Renal cortical epithelial cell (primary cell): ENCODE data around the gene TJAP1. TPM values are rescaled to one million over a fixed set of nuclear protein-coding genes. Genes with fewer than 3 reads are reported as not detected.

Experiments
- DNase-seq: peaks from one replicate; pipeline ENCODE4 v3.0.0-alpha.2; 2011; ENCODE audit warnings: low read depth
- total RNA-seq: library from RNA; depleted of rRNA; stranded (reverse); fragments of >200 nt; gene quantifications from 2 replicates; pipeline ENCODE4 v1.2.3, GENCODE V29; 2014

TJAP1 gene
- total RNA-seq, 1 donor from 2014 or later = 19.6 TPM

DNA sequence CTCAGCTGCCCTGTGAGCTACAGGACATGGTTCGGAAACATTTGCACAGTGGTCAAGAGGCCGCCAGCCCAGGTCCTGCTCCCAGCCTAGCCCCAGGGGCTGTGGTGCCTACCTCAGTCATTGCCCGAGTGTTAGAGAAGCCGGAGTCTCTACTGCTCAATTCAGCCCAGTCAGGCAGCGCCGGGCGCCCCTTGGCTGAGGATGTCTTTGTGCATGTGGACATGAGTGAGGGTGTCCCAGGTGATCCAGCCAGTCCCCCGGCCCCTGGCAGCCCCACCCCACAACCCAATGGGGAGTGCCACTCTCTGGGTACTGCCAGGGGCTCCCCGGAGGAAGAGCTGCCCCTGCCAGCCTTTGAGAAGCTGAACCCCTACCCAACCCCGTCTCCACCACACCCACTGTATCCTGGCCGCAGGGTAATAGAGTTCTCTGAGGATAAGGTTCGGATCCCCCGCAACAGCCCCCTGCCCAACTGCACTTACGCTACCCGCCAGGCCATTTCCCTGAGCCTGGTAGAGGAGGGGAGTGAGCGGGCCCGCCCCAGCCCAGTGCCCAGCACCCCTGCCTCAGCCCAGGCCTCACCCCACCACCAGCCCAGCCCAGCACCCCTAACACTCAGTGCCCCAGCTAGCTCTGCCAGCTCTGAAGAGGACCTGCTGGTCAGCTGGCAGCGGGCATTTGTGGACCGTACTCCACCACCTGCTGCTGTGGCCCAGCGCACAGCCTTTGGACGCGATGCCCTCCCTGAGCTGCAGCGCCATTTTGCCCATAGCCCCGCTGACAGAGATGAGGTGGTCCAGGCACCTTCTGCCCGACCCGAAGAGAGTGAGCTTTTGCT lies 27.6 kb downstream of the TJAP1 start:
- no peak for DNase-seq

DNA sequence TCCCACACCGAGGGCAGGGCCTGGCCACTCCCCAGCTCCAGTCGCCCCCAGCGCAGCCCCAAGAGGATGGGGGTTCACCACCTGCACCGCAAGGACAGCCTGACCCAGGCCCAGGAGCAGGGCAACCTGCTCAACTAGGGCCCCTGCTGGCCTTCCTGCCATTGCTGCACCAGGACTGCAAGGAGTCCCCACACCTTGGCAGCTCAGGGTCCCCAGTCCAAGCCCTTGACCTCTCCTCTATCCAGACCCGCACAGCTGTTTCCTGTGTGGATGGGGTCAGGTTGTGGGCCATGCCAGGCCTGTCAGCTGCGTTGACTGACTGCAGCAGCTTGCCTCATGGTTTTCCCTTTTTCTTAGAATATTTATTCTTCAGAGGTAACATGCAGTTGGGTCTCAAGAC lies 28.3 kb downstream of the TJAP1 start:
- DNase-seq = no peak

DNA sequence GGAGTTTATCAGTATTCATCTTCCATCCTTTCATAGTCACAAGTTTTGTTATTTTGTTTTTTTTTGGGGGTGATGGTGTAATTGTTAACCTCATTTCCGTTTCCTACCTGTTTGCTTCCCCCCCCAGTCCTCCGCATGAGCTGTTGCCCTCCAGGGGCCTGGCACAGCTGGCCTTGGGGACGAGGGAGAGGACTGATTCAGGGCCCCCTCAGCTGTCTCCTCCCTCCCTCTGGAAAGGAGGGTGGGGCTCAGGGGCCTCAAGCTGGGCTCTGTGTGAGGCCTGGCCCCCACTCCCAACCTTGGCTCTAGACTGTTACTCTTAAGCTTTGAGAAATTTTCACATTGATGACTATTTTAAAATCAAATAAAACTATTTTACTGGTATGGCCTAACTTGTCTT lies 28.8 kb downstream of the TJAP1 start:
- DNase-seq = no peak

DNA sequence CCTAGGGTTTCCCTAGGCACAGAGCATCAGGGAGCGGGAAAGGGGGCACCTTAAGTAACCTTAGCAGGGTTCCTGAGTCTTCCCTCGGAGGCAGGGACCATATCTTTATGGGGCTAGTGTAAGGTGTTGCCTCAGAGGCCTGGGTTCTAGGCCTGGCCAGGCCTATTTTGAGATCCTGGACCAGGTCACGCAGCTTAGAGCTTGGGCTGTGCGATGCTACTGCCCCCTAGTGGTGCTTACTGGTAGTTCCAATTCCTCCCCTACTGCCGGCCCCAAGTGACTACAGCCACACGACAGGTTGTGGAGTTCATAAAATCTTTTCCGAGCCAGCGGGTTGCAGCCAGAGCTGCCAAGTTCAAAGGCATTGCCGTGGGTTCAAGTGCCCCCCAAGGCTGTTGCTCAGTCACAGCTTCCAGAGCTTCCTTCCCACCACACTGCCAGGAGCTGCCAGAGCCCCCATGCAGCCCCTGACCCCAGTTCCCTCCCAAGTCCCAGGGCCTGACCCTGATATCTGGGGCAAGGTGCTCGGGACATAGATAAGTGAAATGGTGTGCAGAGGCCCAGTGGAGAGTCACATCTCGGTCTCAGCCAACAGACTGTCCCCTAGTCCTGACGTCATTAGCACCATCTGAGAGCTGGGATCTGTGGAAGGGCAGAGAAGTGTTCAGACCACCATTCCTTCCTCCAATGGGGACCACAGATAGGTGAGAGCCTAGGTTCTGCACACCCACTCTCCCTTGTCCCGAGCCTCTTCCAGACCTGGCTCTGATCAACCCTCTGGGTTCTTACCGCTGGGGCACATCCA lies 29.5 kb downstream of the TJAP1 start:
- DNase-seq = peak; percentile 65

DNA sequence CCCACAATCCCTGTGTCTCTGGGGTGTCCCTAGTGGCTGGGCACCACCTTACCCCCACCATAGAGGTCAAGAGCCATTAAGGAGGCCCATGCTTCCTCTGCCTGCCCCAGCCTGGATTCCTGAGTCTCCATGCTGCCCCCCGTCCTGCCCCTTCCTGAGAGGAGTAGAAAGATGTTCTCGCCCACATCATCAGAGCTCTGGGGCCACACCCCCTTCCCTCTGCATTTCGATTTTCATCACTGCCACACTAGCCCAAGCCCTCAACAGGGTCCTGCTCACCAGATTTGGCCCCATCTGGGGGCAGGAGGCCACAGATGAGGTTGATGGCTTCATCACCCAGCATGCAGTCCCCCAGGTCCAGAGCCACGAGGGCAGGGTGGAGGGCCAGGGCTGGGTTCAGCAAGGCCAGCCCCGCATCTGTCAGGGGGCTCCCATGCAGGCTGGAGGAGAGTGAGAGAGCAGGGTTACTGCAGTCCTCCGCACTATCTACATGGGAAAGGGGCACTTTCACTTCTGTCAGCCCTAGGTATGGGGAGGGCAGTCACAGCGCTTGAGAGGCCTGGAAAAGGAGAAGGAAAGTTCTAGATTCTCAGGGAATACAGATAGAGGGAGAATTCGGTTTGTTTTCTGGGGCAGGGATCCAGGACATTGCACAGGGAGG lies 31.2 kb downstream of the TJAP1 start:
- DNase-seq = no peak

DNA sequence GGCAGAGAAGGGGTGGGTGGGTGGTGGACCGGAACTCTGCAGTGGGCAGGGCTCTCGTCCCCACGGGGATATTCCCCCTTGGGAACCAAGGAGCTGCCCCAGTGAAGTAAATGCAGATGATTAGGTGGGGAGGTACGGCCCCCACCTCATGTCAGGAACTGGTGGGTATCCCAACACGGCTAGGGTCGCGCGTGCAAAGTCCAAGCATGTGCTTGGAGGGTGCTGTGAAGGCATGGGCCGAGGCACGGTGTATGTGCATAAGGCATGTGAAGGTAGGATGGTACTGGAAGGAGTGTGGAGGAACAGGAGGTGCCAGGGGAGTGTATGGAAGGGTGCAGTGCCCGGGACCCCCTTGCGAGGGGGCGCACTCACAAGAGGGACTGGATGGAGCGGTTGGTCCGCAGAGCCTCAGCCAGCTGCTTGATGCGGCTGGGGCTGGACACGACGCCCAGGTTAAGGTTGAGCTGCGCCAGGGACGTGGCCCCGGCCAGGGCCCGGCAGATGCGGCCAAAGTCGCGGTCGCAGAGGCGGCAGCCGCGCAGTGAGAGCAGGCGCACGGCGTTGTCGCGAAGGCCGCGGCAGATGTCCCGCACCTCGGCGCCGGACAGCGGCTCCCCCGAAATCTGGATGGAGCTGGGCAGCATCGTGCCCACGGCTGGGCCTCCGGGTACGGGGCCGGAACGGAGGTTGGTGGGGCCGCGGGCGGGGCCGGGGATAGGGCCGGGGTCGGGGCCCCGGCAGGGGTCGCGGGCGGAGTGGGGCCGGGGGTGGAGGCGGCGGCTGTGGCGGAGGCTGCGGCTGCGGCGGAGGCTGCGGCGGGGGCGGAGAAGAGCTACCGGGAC lies 32.0 kb downstream of the TJAP1 start:
- no peak for DNase-seq

DNA sequence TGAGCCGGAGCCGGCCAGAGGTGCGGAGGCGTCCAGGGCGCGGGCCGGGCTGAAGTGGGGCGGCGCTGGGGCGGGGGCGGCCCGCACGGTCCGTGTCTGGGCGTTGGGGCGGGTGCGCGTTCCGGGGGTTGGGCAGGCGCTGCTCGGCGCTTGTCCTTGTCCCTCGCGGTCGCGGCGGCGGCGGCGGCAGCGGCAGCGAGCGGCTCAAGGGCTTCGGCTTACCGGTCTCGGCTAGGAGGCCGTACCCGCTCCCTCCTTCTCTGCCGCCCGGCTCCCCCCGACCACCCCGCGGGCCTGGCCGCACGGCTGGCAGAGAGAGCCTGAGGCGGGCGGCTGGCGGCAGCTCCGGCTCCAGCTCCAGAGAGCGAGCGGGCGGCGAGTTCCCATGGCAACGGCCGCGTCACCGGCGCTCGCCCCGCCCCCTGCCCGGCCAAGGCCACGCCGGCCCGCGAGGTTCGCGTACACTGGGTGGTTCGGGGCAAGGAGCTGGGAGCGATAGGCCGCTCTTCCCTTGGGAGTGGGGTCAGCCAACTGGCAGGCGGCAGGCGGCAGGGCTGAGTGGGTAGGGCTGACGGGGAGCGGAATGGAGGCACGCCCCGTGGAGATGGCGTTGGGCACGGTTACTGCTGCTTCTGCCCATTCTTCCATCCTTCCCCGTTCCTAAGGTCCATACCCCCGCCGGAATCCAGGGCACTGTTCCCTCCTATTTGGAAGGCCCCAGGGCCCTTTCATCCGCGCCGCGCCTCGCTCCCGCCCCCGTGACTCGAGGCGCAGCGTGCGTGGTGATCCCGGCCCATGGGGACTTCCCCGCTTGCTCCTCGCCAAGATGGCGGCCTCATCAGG lies 32.8 kb downstream of the TJAP1 start, which contains the start of gene LRRC73:
TSS of gene LRRC73 (minus strand) at position 363 of the 843 bp plus-strand sequence. CDS start 561 bp downstream, outside the sequence.
- peak; percentile 42 for DNase-seq

DNA sequence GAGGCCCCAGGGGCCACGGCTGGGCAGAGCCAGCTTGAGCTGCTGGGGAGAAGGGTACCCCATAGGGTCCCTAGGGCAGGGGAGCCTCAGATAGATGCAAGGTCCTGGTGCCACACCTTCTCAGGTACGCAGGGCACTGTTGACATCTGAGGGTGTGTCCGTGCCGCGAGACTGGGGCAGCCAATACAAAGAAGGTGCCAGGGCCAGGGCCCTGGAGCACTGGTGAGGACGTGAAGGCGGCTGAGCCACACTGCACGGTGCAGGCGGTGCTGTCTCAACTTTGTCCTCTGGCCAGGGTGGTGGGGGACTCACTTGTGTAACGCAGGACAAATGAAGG lies 33.4 kb downstream of the TJAP1 start:
- no peak for DNase-seq

DNA sequence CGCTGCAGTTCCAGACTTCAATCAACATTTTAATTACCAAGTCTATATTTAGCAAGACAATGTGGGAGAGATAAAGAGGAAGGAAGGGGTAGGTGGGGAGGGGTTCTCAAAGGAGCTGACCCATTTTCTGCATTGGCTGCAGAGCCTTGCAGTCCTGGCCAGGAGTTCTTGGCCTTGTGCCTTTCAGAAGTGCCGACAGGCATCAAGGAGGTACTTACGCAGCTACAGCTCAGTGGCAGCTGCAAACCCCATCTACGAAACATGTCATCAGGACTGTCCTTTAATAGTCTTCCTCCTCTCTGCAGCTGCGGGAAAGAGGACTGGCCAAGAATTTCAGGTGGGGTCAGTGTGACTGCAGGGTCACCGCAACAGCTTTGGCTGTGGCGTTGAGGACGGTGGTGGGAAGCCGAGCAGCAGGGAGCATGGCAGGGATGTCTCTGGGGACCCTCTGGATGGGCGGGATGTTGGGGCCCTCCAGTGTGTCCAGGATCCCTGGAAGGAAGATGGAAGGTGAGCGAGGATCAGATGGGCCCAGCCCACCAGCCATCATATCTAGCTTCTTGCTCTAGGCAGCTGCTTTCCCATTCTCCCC lies 34.5 kb downstream of the TJAP1 start:
- no peak for DNase-seq

DNA sequence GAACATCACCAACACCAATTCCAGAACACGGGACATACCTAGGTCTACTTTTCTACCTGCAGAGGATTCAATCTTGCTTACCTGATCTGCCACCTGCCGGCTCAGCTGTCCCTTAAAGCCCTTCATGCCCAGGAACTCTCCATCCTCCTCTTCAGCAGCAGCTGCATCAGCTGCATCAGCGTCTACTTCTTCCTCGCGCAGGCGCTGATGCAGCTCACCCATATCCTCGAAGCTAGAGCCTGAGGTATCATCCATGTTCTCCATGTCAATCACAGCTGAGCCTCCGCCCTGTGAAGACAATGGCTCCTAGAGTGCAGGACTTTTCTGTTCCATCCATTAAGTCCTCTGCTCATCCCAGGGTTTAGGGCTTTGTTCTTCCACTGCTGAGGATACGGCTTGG lies 38.4 kb downstream of the TJAP1 start:
- DNase-seq = no peak

DNA sequence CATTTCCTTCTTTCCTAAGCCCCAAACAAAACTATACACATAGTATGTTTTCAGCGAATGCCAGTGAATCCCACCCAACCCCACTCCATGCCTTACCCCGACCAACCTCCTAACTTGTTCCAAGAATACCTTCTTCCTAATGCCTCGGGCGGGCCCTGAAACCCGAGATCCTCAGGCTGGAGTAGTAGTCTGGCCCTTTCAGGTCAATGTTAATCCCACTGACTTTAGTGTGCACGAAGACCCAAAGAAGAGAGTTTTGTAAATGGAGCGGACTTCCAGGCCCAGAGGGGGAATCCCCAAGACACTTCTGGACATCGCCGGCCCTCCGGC lies 39.0 kb downstream of the TJAP1 start:
- no peak for DNase-seq

DNA sequence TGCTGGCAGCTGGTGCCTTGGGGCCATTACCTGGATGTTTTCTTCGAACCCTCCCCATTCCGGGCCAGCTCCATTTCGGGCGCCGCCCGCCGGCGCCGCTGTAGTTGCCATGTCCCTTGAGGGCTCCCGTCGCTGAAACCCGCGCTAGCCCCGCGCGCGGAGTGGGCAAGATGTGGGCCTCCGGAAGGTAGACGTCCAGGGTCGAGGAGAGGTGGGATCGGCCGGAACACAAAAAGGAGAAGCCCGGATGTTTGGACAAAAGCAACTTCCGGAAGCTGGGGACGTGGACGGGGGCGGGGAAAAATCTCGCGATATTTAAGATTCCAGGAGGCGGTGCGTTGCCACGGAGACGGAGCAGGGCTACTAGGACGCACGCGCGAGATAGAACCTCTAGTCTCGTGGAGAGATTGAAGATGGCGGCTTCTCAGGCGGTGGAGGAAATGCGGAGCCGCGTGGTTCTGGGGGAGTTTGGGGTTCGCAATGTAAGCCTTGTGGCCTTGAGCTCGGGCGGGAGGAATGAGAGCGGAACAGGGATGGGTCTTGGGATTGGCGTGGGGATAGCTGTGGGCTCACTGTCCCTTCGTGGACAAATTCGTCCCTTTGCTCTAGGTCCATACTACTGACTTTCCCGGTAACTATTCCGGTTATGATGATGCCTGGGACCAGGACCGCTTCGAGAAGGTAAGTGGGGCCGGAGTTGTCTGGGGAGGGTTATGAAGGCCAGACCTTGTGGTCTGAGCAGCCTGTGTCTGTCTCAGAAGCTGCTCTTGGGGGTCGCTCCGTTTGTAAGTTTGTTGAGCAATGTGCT lies 39.5 kb downstream of the TJAP1 start, which contains the start of the genes POLR1C and YIPF3:
TSS of gene POLR1C (plus strand) at position 393 of the 808 bp plus-strand sequence. CDS start at position 414, 21 bp downstream.
TSS of gene YIPF3 (minus strand) at position 230 of the 808 bp plus-strand sequence. CDS start at position 111, 119 bp downstream.
- DNase-seq = peak; percentile 94

DNA sequence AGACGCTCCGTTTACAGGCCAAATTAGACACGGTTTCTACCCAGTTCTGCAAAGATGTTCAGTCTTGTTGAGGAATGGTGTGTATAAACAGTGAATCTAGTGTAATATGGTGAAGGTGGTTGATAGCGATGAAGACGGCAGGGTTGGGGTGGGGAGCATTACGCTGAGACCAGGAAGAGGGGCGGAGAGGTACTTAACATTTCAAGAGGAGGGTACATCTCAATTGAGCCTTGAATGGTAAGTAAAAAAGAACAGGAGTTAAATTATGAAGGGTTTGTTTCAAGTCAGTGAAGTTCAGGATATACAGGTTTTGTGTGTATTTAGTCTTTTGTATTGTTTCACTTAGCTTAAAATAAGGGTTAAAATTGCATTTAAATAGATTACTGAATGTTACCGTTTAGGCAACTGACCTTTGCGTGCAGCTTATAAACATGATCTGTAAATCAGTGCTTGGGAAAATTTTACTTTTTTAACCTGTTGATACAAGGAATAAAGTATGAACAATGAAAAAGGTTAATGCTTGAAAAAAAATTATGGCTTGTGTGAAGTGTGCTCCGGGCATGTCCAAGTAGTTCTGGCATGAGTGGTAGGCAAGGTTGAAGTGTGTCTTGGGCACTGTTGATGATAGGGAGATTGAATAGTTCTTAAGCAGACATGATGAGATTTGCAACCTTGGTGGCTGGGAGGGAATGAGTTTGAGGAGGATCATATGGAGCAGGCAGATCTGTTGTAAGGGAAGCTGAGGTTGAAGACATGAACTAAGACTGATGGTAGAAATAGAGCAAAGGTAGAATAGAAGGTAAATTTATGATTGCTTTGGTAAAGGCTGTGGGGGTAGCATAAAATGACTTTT lies 40.4 kb downstream of the TJAP1 start:
- DNase-seq = peak; percentile 8

DNA sequence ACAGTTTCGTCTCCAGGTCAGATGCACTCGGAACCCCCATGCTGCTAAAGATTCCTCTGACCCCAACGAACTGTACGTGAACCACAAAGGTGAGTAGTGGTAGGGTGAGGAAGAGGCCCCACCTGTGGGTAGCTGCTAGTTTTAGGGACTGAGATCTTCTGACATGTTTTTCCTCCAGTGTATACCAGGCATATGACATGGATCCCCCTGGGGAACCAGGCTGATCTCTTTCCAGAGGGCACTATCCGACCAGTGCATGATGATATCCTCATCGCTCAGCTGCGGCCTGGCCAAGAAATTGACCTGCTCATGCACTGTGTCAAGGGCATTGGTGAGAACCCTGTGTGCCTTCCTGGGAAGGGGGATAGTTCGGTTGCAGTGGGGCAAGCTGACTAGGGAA lies 42.7 kb downstream of the TJAP1 start:
- no peak for DNase-seq

DNA sequence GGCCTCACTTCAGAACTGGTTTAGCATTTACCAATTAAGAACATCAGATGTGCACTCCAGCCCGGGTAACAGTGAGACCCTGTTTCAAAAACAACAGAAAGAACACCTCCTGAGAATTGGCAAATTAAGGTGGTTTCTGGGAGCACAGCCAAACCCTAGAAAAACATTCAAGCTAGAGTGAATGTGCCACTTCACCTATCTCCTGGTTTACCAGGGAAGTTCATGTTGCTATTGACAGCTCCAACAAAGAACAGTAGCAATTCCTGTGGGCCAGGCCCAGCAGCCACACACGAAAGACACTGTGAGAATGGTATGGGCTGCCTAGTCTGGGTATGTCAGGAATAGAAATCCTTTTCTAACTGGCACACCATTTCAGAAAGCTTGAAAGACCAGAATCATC lies 44.5 kb downstream of the TJAP1 start:
- no peak for DNase-seq

DNA sequence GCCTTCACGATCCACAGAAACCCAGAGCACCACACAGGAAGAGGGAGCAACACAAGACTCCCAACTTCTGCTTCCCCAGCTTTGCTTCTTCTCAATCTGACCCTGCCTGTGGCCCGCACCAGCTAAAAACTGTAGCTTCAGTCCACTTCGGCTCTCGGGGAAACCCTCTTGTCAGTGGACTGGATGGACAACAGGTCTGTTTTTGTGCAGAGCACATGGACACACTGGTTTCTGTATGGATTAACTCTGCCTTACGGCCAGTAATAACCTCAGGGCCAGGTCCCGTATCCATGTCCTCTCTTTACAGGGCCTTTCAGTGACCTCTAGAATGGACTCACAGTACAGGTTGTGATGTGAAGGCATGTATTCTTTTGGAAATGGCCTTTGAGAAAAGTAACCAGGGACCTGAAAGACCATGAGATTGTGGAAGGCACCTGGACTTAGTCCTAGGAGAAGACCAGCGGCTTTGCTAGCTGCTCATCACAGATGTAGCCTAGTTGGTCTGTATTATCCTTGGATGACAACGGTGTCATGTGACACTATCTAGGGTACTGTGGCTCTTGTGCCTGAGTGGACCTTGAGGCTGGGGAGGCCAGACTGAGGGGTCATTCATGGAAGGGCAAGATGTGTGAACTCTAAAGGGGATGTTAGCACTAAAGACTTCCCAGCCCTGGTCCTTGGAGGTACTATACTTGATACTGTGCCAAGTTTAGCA lies 45.3 kb downstream of the TJAP1 start:
- DNase-seq = no peak

DNA sequence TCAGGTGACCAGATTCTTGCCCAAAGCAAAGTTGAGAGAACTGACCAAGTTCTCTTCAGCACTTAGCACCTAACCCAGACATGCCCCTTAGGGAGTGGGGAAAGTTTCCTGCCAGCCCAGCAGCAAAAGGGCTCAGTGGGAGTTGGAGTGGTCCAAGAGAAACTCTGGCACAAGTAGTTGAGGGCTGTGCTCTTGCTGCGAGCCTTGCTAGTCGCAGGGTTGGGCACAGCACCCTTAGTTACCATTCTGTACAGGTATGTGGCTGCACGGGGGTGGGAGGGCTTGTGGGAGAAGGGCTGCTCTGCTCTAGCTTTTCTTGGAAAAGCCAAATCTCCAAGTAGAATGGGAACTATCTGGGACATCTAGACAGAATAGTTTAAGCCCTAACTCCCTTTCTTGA lies 45.9 kb downstream of the TJAP1 start:
- DNase-seq = no peak
